Measurements from ENCODE around the gene IZUMO4. TPM values are rescaled to one million over a fixed set of nuclear protein-coding genes. Genes with fewer than 3 reads are reported as not detected.

IZUMO4 gene
- total and polyA plus RNA-seq, 10 of the 15 experiments (the other 5 are each of a cell fraction or from before 2014, with no cell fraction given) = 0.53 to 27.1 (median 7.5) TPM

GRCh38 chr19:2083174-2083854, 13.4 kb upstream of the IZUMO4 start (continued):
- TF ChIP-seq, protein P1, sequence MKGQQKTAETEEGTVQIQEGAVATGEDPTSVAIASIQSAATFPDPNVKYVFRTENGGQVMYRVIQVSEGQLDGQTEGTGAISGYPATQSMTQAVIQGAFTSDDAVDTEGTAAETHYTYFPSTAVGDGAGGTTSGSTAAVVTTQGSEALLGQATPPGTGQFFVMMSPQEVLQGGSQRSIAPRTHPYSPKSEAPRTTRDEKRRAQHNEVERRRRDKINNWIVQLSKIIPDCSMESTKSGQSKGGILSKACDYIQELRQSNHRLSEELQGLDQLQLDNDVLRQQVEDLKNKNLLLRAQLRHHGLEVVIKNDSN (IDR thresholded peaks at IDR 0.05; ENCODE audit: borderline replicate concordance, extremely low read length, insufficient read depth, low read depth, low read length) = no peak
- TF ChIP-seq JUND (IDR thresholded peaks at IDR 0.05; ENCODE audit: low read depth, low read length) (no peak), MXI1 (IDR thresholded peaks at IDR 0.05; ENCODE audit: low read depth, low read length) (no peak), TARDBP (IDR thresholded peaks at IDR 0.05; ENCODE audit: borderline replicate concordance) (no peak), ESRRA (IDR thresholded peaks at IDR 0.05; ENCODE audit: low read length) (no peak), SUPT20H (IDR thresholded peaks at IDR 0.05; ENCODE audit: borderline replicate concordance, control insufficient read depth, low read depth, low read length) (no peak), ZNF217 (IDR thresholded peaks at IDR 0.05) (no peak), NRF1 (conservative IDR thresholded peaks at IDR 0.05; ENCODE audit: low read depth, low read length) (no peak), SIX5 (IDR thresholded peaks at IDR 0.05; ENCODE audit: low read depth, low read length, severe bottlenecking) (no peak), CTCF (IDR thresholded peaks at IDR 0.05 in 2 of 3, conservative IDR thresholded peaks at IDR 0.05 in 1 of 3; ENCODE audit: control insufficient read depth in 2 of 3, extremely low read depth in 1 of 3, insufficient read depth in 1 of 3, low read depth in 3 of 3, low read length in 3 of 3) (no peak), HDGF (IDR thresholded peaks at IDR 0.05) (0 out of 2 replicates have a peak, but pooled peaks have one; percentile 58), MYC (IDR thresholded peaks at IDR 0.05; ENCODE audit: insufficient read depth, insufficient read length, insufficient replicate concordance, low read length, severe bottlenecking) (no peak), ZZZ3 (IDR thresholded peaks at IDR 0.05; ENCODE audit: control insufficient read depth, insufficient read length, low read depth) (no peak), PAX5 (IDR thresholded peaks at IDR 0.05; ENCODE audit: borderline replicate concordance, low read depth, low read length) (no peak), ZNF384 (IDR thresholded peaks at IDR 0.05; ENCODE audit: borderline replicate concordance, low read depth, low read length) (no peak), MTA2 (IDR thresholded peaks at IDR 0.05; ENCODE audit: low read depth) (no peak), E2F4 (IDR thresholded peaks at IDR 0.05; ENCODE audit: low read depth, low read length) (no peak)
- TF ChIP-seq, protein P2, sequence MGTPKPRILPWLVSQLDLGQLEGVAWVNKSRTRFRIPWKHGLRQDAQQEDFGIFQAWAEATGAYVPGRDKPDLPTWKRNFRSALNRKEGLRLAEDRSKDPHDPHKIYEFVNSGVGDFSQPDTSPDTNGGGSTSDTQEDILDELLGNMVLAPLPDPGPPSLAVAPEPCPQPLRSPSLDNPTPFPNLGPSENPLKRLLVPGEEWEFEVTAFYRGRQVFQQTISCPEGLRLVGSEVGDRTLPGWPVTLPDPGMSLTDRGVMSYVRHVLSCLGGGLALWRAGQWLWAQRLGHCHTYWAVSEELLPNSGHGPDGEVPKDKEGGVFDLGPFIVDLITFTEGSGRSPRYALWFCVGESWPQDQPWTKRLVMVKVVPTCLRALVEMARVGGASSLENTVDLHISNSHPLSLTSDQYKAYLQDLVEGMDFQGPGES (IDR thresholded peaks at IDR 0.05) = no peak
- TF ChIP-seq, protein P3, sequence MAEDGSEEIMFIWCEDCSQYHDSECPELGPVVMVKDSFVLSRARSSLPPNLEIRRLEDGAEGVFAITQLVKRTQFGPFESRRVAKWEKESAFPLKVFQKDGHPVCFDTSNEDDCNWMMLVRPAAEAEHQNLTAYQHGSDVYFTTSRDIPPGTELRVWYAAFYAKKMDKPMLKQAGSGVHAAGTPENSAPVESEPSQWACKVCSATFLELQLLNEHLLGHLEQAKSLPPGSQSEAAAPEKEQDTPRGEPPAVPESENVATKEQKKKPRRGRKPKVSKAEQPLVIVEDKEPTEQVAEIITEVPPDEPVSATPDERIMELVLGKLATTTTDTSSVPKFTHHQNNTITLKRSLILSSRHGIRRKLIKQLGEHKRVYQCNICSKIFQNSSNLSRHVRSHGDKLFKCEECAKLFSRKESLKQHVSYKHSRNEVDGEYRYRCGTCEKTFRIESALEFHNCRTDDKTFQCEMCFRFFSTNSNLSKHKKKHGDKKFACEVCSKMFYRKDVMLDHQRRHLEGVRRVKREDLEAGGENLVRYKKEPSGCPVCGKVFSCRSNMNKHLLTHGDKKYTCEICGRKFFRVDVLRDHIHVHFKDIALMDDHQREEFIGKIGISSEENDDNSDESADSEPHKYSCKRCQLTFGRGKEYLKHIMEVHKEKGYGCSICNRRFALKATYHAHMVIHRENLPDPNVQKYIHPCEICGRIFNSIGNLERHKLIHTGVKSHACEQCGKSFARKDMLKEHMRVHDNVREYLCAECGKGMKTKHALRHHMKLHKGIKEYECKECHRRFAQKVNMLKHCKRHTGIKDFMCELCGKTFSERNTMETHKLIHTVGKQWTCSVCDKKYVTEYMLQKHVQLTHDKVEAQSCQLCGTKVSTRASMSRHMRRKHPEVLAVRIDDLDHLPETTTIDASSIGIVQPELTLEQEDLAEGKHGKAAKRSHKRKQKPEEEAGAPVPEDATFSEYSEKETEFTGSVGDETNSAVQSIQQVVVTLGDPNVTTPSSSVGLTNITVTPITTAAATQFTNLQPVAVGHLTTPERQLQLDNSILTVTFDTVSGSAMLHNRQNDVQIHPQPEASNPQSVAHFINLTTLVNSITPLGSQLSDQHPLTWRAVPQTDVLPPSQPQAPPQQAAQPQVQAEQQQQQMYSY (CRISPR knock-in tag; IDR thresholded peaks at IDR 0.05) = no peak
- TF ChIP-seq, protein P4, sequence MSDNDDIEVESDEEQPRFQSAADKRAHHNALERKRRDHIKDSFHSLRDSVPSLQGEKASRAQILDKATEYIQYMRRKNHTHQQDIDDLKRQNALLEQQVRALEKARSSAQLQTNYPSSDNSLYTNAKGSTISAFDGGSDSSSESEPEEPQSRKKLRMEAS (IDR thresholded peaks at IDR 0.05; ENCODE audit: low read depth, low read length) = no peak

Measured in GM12878 (cell line).